Lower leg skin (tissue), 3 donors: ENCODE data around the gene CACNA1F.

Experiments used
- POLR2A ChIP-seq, 2 donors: fragments of 450-650 bp; IDR thresholded peaks; one replicate each; pipeline ENCODE4 v1.6.1; 2016 to 2017; ENCODE audit warnings: antibody characterized with exemption in 2 of 2, mild to moderate bottlenecking in 1 of 2, moderate library complexity in 1 of 2
- TF ChIP-seq, protein P1 (sequence below), 3 donors: fragments of 450-650 bp; IDR thresholded peaks; one replicate each; pipeline ENCODE4 v1.5.1; 2016; ENCODE audit warnings: antibody characterized with exemption in 3 of 3, mild to moderate bottlenecking in 3 of 3, moderate library complexity in 2 of 3

DNA sequence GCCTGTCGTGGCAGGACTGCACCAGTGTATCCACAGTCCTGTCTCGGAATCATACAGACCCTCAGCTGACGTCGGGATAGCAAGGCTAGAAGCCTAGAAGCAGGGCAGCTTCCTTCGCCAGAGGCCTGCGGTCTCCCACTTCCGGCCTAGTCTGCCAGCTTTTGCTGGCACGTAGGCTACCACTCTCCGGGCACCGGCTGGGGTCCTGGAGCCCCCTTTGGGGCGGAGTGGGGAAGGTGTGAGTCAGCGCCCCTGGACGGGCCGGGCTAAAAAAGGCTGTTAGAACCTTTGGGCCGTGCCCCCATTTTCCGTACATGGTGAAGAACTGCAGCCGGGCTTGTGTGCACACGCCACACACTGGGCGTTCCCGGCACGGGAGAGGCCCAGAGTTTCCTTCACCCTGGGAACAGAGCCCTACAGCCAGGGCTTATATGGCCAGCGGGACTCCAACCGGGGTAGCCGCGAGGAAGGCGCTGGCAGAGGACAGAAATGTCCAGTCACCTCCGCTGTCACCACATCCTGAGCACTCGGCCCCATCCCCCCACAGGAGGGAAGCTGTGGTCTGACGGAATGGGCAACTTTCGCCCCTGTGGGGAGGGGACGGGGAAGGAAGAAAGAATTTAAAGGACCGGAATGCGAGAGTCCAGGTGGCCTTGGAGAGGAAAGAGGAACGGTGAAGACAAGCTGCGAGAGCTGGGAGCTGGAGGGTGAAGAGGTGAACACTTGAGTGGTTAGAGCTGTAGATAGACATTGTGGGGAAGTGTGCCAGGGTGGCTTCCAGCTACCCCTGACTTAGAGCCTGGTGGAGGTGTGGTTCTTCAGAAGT, 66.0 kb downstream of the CACNA1F start:
- TF ChIP-seq, protein P1, sequence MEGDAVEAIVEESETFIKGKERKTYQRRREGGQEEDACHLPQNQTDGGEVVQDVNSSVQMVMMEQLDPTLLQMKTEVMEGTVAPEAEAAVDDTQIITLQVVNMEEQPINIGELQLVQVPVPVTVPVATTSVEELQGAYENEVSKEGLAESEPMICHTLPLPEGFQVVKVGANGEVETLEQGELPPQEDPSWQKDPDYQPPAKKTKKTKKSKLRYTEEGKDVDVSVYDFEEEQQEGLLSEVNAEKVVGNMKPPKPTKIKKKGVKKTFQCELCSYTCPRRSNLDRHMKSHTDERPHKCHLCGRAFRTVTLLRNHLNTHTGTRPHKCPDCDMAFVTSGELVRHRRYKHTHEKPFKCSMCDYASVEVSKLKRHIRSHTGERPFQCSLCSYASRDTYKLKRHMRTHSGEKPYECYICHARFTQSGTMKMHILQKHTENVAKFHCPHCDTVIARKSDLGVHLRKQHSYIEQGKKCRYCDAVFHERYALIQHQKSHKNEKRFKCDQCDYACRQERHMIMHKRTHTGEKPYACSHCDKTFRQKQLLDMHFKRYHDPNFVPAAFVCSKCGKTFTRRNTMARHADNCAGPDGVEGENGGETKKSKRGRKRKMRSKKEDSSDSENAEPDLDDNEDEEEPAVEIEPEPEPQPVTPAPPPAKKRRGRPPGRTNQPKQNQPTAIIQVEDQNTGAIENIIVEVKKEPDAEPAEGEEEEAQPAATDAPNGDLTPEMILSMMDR (IDR thresholded peaks at IDR 0.05): no peak
- TF ChIP-seq POLR2A (IDR thresholded peaks at IDR 0.05): no peak
